OCI-LY7 (cell line): ENCODE measurements around the gene MED27.

Experiments used
- CTCF ChIP-seq: fragments of 200-600 bp; sonication (generic); conservative IDR thresholded peaks from 2 replicates; pipeline ENCODE4 v1.5.1; 2014; ENCODE audit warnings: mild to moderate bottlenecking, antibody characterized with exemption, low read length, moderate library complexity, mixed read lengths
- EZH2phosphoT487 ChIP-seq: fragments of 200-600 bp; sonication (generic); IDR thresholded peaks from 2 replicates; pipeline ENCODE4 v1.6.1; 2018; ENCODE audit warnings: low read depth, borderline replicate concordance, mild to moderate bottlenecking, mixed run types, antibody characterized with exemption, low read length, moderate library complexity, mixed read lengths

DNA sequence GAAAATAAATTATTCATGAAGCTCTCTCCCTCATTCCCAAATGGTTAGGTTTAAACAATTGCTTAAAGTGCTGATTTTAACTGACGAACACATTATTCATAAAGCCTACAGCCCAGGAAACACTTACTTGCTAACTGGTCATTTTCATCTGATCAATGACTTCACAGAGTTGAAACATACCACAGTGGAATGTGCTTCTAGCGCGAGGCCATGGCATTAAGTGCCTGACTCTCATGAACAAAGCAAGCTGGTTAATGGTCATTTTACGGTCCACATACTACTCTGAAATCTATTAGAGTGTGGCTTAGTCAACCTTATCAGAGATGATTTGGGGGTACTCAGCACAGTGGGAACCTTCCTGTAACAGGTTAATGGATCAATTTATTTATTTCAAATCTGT is 114.6 kb downstream of the MED27 start:
- no peak for TF ChIP-seq CTCF
- TF ChIP-seq EZH2phosphoT487: no peak
